GM23248 (cell line): ENCODE measurements around the gene CBL. TPM values are rescaled to one million over a fixed set of nuclear protein-coding genes. Genes with fewer than 3 reads are reported as not detected.

ENCODE experiments used
- DNase-seq: peaks from one replicate; pipeline ENCODE4 v3.0.0-alpha.2; 2015
- H2AFZ ChIP-seq: fragments of 200-600 bp; sonication (generic); 2 replicates; pipeline ENCODE4 v1.6.1; 2016; ENCODE audit warnings: antibody characterized with exemption
- H3F3A ChIP-seq: fragments of 200-600 bp; sonication (generic); 2 replicates; pipeline ENCODE4 v1.6.1; 2016; ENCODE audit warnings: mild to moderate bottlenecking, antibody characterized with exemption, mixed run types; ENCODE audit not compliant: insufficient read depth
- H3K27ac ChIP-seq: fragments of 200-600 bp; sonication (generic); 2 replicates; pipeline ENCODE4 v1.5.1; 2016; ENCODE audit warnings: mild to moderate bottlenecking
- H3K27me3 ChIP-seq: fragments of 200-600 bp; sonication (generic); replicated peaks from 2 replicates; pipeline ENCODE4 v1.6.1; 2016; ENCODE audit warnings: mild to moderate bottlenecking; ENCODE audit not compliant: insufficient read depth
- H3K36me3 ChIP-seq: fragments of 200-600 bp; sonication (generic); 2 replicates; pipeline ENCODE4 v1.6.1; 2016; ENCODE audit warnings: low read depth, mild to moderate bottlenecking
- H3K4me1 ChIP-seq: fragments of 200-600 bp; sonication (generic); 2 replicates; pipeline ENCODE4 v1.6.1; 2016; ENCODE audit warnings: mild to moderate bottlenecking; ENCODE audit not compliant: insufficient read depth
- H3K4me2 ChIP-seq: fragments of 200-600 bp; sonication (generic); one replicate; pipeline ENCODE4 v1.6.1; 2016; ENCODE audit warnings: mild to moderate bottlenecking; ENCODE audit not compliant: unreplicated experiment
- H3K4me3 ChIP-seq: fragments of 200-600 bp; sonication (generic); 2 replicates; pipeline ENCODE4 v1.5.1; 2016; ENCODE audit warnings: mild to moderate bottlenecking
- H3K79me2 ChIP-seq: fragments of 200-600 bp; sonication (generic); 2 replicates; pipeline ENCODE4 v1.6.1; 2016; ENCODE audit warnings: mild to moderate bottlenecking; ENCODE audit not compliant: insufficient read depth
- H3K9ac ChIP-seq: fragments of 200-600 bp; sonication (generic); 2 replicates; pipeline ENCODE4 v1.6.1; 2016; ENCODE audit warnings: mild to moderate bottlenecking
- H3K9me2 ChIP-seq: fragments of 200-600 bp; sonication (generic); 2 replicates; pipeline ENCODE4 v1.6.1; 2016; ENCODE audit warnings: mixed run types, mild to moderate bottlenecking, moderate library complexity; ENCODE audit not compliant: insufficient read depth
- H3K9me3 ChIP-seq: fragments of 200-600 bp; sonication (generic); one replicate; pipeline ENCODE4 v1.6.1; 2017; ENCODE audit warnings: low read depth
- H4K20me1 ChIP-seq: fragments of 200-600 bp; sonication (generic); 2 replicates; pipeline ENCODE4 v1.6.0; 2016; ENCODE audit not compliant: insufficient read depth
- EZH2 ChIP-seq: fragments of 200-600 bp; sonication (generic); IDR thresholded peaks from 2 replicates; pipeline ENCODE4 v1.6.1; 2018; ENCODE audit warnings: antibody characterized with exemption, mild to moderate bottlenecking; ENCODE audit not compliant: insufficient read depth, poor library complexity, severe bottlenecking
- EZH2phosphoT487 ChIP-seq: fragments of 200-600 bp; sonication (generic); IDR thresholded peaks from 2 replicates; pipeline ENCODE4 v1.6.1; 2018; ENCODE audit warnings: antibody characterized with exemption, moderate library complexity, mild to moderate bottlenecking, low read depth; ENCODE audit not compliant: insufficient read depth
- WGBS, 2 experiments: methylation state at CpG; one replicate each; pipeline ENCODE4 v1.1.6; 2015 to 2017; ENCODE audit warnings: low lambda C conversion rate in 2 of 2, low coverage in 1 of 2; ENCODE audit errors: missing lambda C conversion rate in 2 of 2; 5-methylcytosine and 5-hydroxymethylcytosine counted together
- in situ Hi-C: fragments of 300-500 bp; cut with MboI; formaldehyde crosslinking; loops from 2 replicates; pipeline ENCODE4 v1.15.0; 2020
- polyA plus RNA-seq: library from polyadenylated mRNA; unstranded; fragments of >200 nt; fragmentation: Nextera tagmentation; extraction: Ambion mirVana; gene quantifications from 2 replicates; pipeline ENCODE4 v1.2.1, GENCODE V29; 2016
- total RNA-seq: library from RNA; depleted of rRNA; stranded (reverse); fragments of >200 nt; shearing (Covaris generic); gene quantifications from 2 replicates; pipeline ENCODE4 v1.2.3, GENCODE V29; 2014

Gene CBL
- total and polyA plus RNA-seq, 2 experiments from 2014 or later: 5.8 to 8.6 TPM

GRCh38 chr11:119320240-119320775 is 114.2 kb downstream of the CBL start:
- H3K79me2 ChIP-seq: no peaks in the 10 kb centered on the region
- peak overlapping the region; percentile 83 for H3K9ac ChIP-seq
- WGBS, 2 experiments: 29 to 42% methylated on average over 6 to 17 of the region's 17 CpGs
- no peak for TF ChIP-seq EZH2
- TF ChIP-seq EZH2phosphoT487: no peak
- no peaks in the 10 kb centered on the region for H3K36me3 ChIP-seq
- H3K4me1 ChIP-seq: peaks cover 41% of the 10 kb centered on the region
- H3K27me3 ChIP-seq: no peaks in the 10 kb centered on the region; the same call in 1 of the 2 replicates
- peak overlapping the region; percentile 20; the same call in 1 of the 2 replicates for H3K27ac ChIP-seq
- H3F3A ChIP-seq: peaks cover 18% of the 10 kb centered on the region; the same call in 1 of the 2 replicates
- H3K4me3 ChIP-seq: peak overlapping the region; percentile 69
- no peak for DNase-seq
- H3K9me3 ChIP-seq: no peaks in the 10 kb centered on the region
- no peaks in the 10 kb centered on the region for H4K20me1 ChIP-seq
- peak overlapping the region; percentile 92 for H2AFZ ChIP-seq
- no peaks in the 10 kb centered on the region for H3K9me2 ChIP-seq
- in situ Hi-C loops: no loop called here
- H3K4me2 ChIP-seq: peak overlapping the region; percentile 76

- 4 to 8% methylated on average over 40 to 51 of the region's 60 CpGs for WGBS, 2 experiments
- Histone ChIP-seq H3K9me2 (no peaks in the 10 kb centered on the region), H3F3A (peaks cover 18% of the 10 kb centered on the region; the same call in 1 of the 2 replicates), H2AFZ (peak overlapping the region; percentile 92), H3K4me3 (peak overlapping the region; percentile 69), H3K36me3 (no peaks in the 10 kb centered on the region), H3K9ac (peak overlapping the region; percentile 83), H3K9me3 (no peaks in the 10 kb centered on the region), H3K79me2 (no peaks in the 10 kb centered on the region), H3K27me3 (no peaks in the 10 kb centered on the region; the same call in 1 of the 2 replicates), H3K27ac (peak overlapping the region; percentile 20; the same call in 1 of the 2 replicates), H4K20me1 (no peaks in the 10 kb centered on the region), H3K4me2 (peak overlapping the region; percentile 76), H3K4me1 (peaks cover 34% of the 10 kb centered on the region)
- in situ Hi-C loops: no loop called here
- TF ChIP-seq EZH2 (no peak), EZH2phosphoT487 (no peak)
- peak; percentile 70 for DNase-seq
These were observed 114.8 kb downstream of the CBL start for GRCh38 chr11:119320776-119321524.

DNA sequence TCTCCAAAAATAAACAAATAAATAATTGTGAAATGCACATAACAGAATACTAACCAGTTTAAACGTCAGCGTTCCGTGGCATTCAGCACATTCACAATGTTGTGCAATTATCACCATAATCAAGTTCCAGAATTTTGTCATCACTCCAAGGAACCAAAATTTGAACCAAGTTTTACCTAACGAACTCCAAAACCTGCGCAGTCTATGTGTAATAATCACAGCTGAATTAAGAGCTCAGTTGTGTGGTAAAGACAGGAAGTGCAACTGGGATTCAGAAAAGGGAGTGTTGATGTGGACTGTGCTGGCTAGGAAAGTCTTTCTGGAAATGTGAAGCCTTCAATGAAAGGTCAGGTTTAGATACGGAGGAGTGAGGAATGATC is 116.2 kb downstream of the CBL start:
- peaks cover 18% of the 10 kb centered on the region; the same call in 1 of the 2 replicates for H3F3A ChIP-seq
- whole genome bisulfite sequencing, 2 experiments: 45 to 49% methylated on average over 6 of the region's 6 CpGs
- no peaks in the 10 kb centered on the region for H3K27me3 ChIP-seq
- no peak for DNase-seq
- H3K4me1 ChIP-seq: peaks cover 28% of the 10 kb centered on the region
- no peak overlapping the region for H3K9ac ChIP-seq
- no peaks in the 10 kb centered on the region for H3K9me2 ChIP-seq
- no peaks in the 10 kb centered on the region for H3K36me3 ChIP-seq
- in situ Hi-C loops: no loop called here
- peak overlapping the region; percentile 92; the same call in 1 of the 2 replicates for H2AFZ ChIP-seq
- H3K4me2 ChIP-seq: no peak overlapping the region
- TF ChIP-seq EZH2 (no peak), EZH2phosphoT487 (no peak)
- no peaks in the 10 kb centered on the region for H3K9me3 ChIP-seq
- H3K27ac ChIP-seq: no peak overlapping the region
- H4K20me1 ChIP-seq: no peaks in the 10 kb centered on the region
- H3K4me3 ChIP-seq: no peak overlapping the region
- no peaks in the 10 kb centered on the region for H3K79me2 ChIP-seq

- H3K27me3 ChIP-seq: no peaks in the 10 kb centered on the region
- H3K4me3 ChIP-seq: no peak overlapping the region
- no peaks in the 10 kb centered on the region for H4K20me1 ChIP-seq
- no peak overlapping the region for H3K9ac ChIP-seq
- H3K79me2 ChIP-seq: no peaks in the 10 kb centered on the region
- no peaks in the 10 kb centered on the region for H3K36me3 ChIP-seq
- H2AFZ ChIP-seq: no peak overlapping the region
- TF ChIP-seq EZH2 (no peak), EZH2phosphoT487 (no peak)
- H3K4me1 ChIP-seq: peaks cover 26% of the 10 kb centered on the region
- whole genome bisulfite sequencing, 2 experiments: 78 to 81% methylated on average over 20 of the region's 20 CpGs
- no peak overlapping the region for H3K4me2 ChIP-seq
- H3K9me2 ChIP-seq: no peaks in the 10 kb centered on the region
- DNase-seq: no peak
- in situ Hi-C loops: no loop called here
- H3K27ac ChIP-seq: no peak overlapping the region
- H3K9me3 ChIP-seq: no peaks in the 10 kb centered on the region
- H3F3A ChIP-seq: 0 out of 2 replicates have a peak, but pooled peaks cover 18% of the 10 kb centered on the region
These were observed 116.9 kb downstream of the CBL start for GRCh38 chr11:119322921-119323531.
